Heart left ventricle (tissue), 16 donors: Measurements from ENCODE around the gene ADGRG6. TPM values are rescaled to one million over a fixed set of nuclear protein-coding genes. Genes with fewer than 3 reads are reported as not detected.
A peak's percentile ranks its signal among the peaks of the same experiment; 100 is the strongest.

Experiments used
- ATAC-seq, 4 donors: fragments of 200-7000 bp; cut with Tn5 transposase; one replicate each; pipeline ENCODE4 v1.9.1; 2020 to 2022; ENCODE audit warnings: moderate library complexity in 4 of 4, mild to moderate bottlenecking in 3 of 4, moderate number of reproducible peaks in 1 of 4
- DNase-seq, 5 donors: peaks; one replicate each; pipeline ENCODE4 v3.0.0-alpha.2; 2020
- H3K27ac ChIP-seq, 12 donors: fragments of 200-600 bp; sonication (generic) in 4 of 12; one replicate each; pipeline versions ENCODE4 v1.5.0 to v1.8.0; 2016 to 2022; ENCODE audit warnings: mild to moderate bottlenecking in 2 of 12
- H3K27me3 ChIP-seq, 9 donors: fragments of 200-600 bp; sonication (generic) in 2 of 9; one replicate each; pipeline versions ENCODE4 v1.5.1 to v1.8.0; 2016 to 2022; ENCODE audit warnings: mild to moderate bottlenecking in 3 of 9
- H3K36me3 ChIP-seq, 9 donors: fragments of 200-600 bp; sonication (generic) in 2 of 9; one replicate each; pipeline versions ENCODE4 v1.5.0 to v1.8.0; 2018 to 2022; ENCODE audit warnings: mild to moderate bottlenecking in 2 of 9
- H3K4me1 ChIP-seq, 12 donors: fragments of 200-600 bp; sonication (generic) in 4 of 12; one replicate each; pipeline versions ENCODE4 v1.5.0 to v1.8.0; 2016 to 2022; ENCODE audit warnings: mild to moderate bottlenecking in 3 of 12
- H3K4me3 ChIP-seq, 12 donors: fragments of 200-600 bp; sonication (generic) in 4 of 12; one replicate each; pipeline versions ENCODE4 v1.5.0 to v1.8.0; 2017 to 2022; ENCODE audit warnings: mild to moderate bottlenecking in 9 of 12, moderate library complexity in 4 of 12
- H3K9me3 ChIP-seq, 12 donors: fragments of 200-600 bp; sonication (generic) in 4 of 12; one replicate each; pipeline versions ENCODE4 v1.5.0 to v1.8.0; 2016 to 2022; ENCODE audit warnings: mild to moderate bottlenecking in 1 of 12
- CTCF ChIP-seq, 12 donors: fragments of 200-600 bp; sonication (generic) in 4 of 12; IDR thresholded peaks; one replicate each; pipeline versions ENCODE4 v1.5.0 to v1.8.0; 2018 to 2022; ENCODE audit warnings: antibody characterized with exemption in 12 of 12, mild to moderate bottlenecking in 5 of 12
- POLR2A ChIP-seq, 2 donors: fragments of 450-650 bp; IDR thresholded peaks; one replicate each; pipeline ENCODE4 v1.6.1; 2017; ENCODE audit warnings: antibody characterized with exemption in 2 of 2, mild to moderate bottlenecking in 2 of 2, moderate library complexity in 2 of 2
- WGBS, 4 donors: extraction: QIAGEN DNeasy Blood & Tissue Kit in 2 of 4; methylation state at CpG; one replicate each; pipeline versions ENCODE4 v1.1.5 to v1.1.7; 2013 to 2018; 5-methylcytosine and 5-hydroxymethylcytosine counted together
- intact Hi-C, 10 donors: fragments of 100-400 bp; cut with DNase I; formaldehyde crosslinking; loops; one replicate each; pipeline versions ENCODE4 v1.11.1 to v1.14.2; 2022
- polyA plus RNA-seq, 2 donors: library from polyadenylated mRNA; stranded (reverse); fragments of 200-250 nt; gene quantifications; one replicate each; pipeline ENCODE4 v1.2.3, GENCODE V29; 2013
- total RNA-seq, 9 donors: library from RNA; depleted of rRNA in 2 of 9; stranded (reverse); fragments of >200 nt in 2 of 9; fragmentation: NEBNext Ultra II Directional in 3 of 9; extraction: Animal tissue kit (Norgen Biotek cat#: 25700) in 3 of 9; gene quantifications; one replicate each; pipeline versions ENCODE4 v1.1.0 to v1.2.4, GENCODE V29; 2016 to 2023
- donor health status: ischemic (EF 13 %, LVEDD 7.1; RV severe dilation, severe dysfunction).
- donor health status: healthy with polysubstance abuse.
- donor health status: DM: no; HTN: yes; CAD: no.
- donor health status: DM: no; HTN: no; CAD: no.
- donor health status: ischemic (EF 25% LVEDD 6.9; RV normal size, moderate dysfunction).
- donor health status: ischemic (EF 25% LVEDD 5.7; RV mildly dilated, moderate dysfunction).
- donor health status: healthy.
- donor health status: DM: yes; HTN: yes; CAD: no.
- donor health status: ischemic (EF 35%, LVEDD 5.7; RV mildly dilated, moderate dysfunction).
- donor health status: nonischemic (EF 11% LVEDD 7.7; RV severe dilation, severe dysfunction).
- donor health status: DM: yes; HTN: yes; CAD: no.
- donor health status: PGD.
- donor health status: ischemic (EF 29% LVEDD 5.4; RV normal size, mild dysfunction).
- donor health status: nonischemic (EF 23%, LVEDD 6.1; RV moderate dilation, normal function).

Gene ADGRG6
- total and polyA plus RNA-seq, 11 donors, result 0.61 to 10.5 (median 2.0) TPM

- ATAC-seq (peak; percentile 36 to 58 (median 48)), DNase-seq (no peak)
- TF ChIP-seq CTCF (IDR thresholded peaks at IDR 0.05) (no peak), POLR2A (IDR thresholded peaks at IDR 0.05) (no peak)
- intact Hi-C loops, result no loop called here
- Histone ChIP-seq H3K4me1 (peaks cover 0 to 7% (median 0%) of the 10 kb centered on the region in 12 donors), H3K4me3 (no peak overlapping the region), H3K27ac (peak overlapping the region in 1 of 12 donors; percentile 27), H3K27me3 (no peaks in the 10 kb centered on the region), H3K36me3 (no peaks in the 10 kb centered on the region), H3K9me3 (no peaks in the 10 kb centered on the region)
- 78 to 91% (median 88%) methylated on average over 1 of the region's 1 CpG for WGBS, 4 donors
Observed at GRCh38 chr6:142294679-142295078, 7.1 kb upstream of the ADGRG6 start.

- intact Hi-C loops, result no loop called here
- ATAC-seq (no peak), DNase-seq (no peak)
- TF ChIP-seq CTCF (IDR thresholded peaks at IDR 0.05) (no peak), POLR2A (IDR thresholded peaks at IDR 0.05) (no peak)
- Histone ChIP-seq H3K4me1 (peaks cover 0 to 18% (median 2%) of the 10 kb centered on the region in 12 donors), H3K9me3 (peaks cover 0 to 5% (median 0%) of the 10 kb centered on the region in 12 donors), H3K4me3 (no peak overlapping the region), H3K27ac (no peak overlapping the region), H3K36me3 (no peaks in the 10 kb centered on the region), H3K27me3 (peaks cover 0 to 20% (median 8%) of the 10 kb centered on the region in 9 donors)
- 86 to 93% (median 92%) methylated on average over 2 of the region's 2 CpGs for WGBS, 4 donors
Observed at GRCh38 chr6:142296975-142297604, 4.7 kb upstream of the ADGRG6 start.

GRCh38 chr6:142297605-142297995 is 4.2 kb upstream of the ADGRG6 start:
- Histone ChIP-seq H3K27me3 (peaks cover 0 to 25% (median 12%) of the 10 kb centered on the region in 9 donors), H3K36me3 (no peaks in the 10 kb centered on the region), H3K4me1 (peaks cover 0 to 20% (median 2%) of the 10 kb centered on the region in 12 donors), H3K4me3 (no peak overlapping the region), H3K9me3 (peaks cover 0 to 5% (median 0%) of the 10 kb centered on the region in 12 donors), H3K27ac (no peak overlapping the region)
- TF ChIP-seq POLR2A (IDR thresholded peaks at IDR 0.05) (no peak), CTCF (IDR thresholded peaks at IDR 0.05) (no peak)
- 83 to 89% (median 87%) methylated on average over 3 of the region's 3 CpGs for WGBS, 4 donors
- no peak for ATAC-seq
- DNase-seq, result no peak
- intact Hi-C loops, result no loop called here

GRCh38 chr6:142297996-142298753 is 3.6 kb upstream of the ADGRG6 start:
- 42 to 46% (median 45%) methylated on average over 3 of the region's 3 CpGs for WGBS, 4 donors
- Histone ChIP-seq H3K36me3 (no peaks in the 10 kb centered on the region), H3K9me3 (peaks cover 0 to 5% (median 0%) of the 10 kb centered on the region in 12 donors), H3K4me1 (peaks cover 0 to 20% (median 2%) of the 10 kb centered on the region in 12 donors), H3K27me3 (peaks cover 0 to 31% (median 18%) of the 10 kb centered on the region in 9 donors), H3K27ac (no peak overlapping the region), H3K4me3 (no peak overlapping the region)
- intact Hi-C loops, result no loop called here
- DNase-seq (no peak), ATAC-seq (no peak)
- TF ChIP-seq CTCF (IDR thresholded peaks at IDR 0.05) (no peak), POLR2A (IDR thresholded peaks at IDR 0.05) (no peak)
